ENCODE data around the gene METTL3.

GRCh38 chr14:21503376-21503775, 7.8 kb downstream of the METTL3 start:
- TF ChIP-seq CTCF (conservative IDR thresholded peaks at IDR 0.05 in 1 of 2, IDR thresholded peaks at IDR 0.05 in 1 of 2; ENCODE audit: extremely low read depth in 1 of 2, insufficient read depth in 1 of 2, low read depth in 1 of 2, low read length in 2 of 2) (no peak), EZH2 (IDR thresholded peaks at IDR 0.05; ENCODE audit: borderline replicate concordance, low read length) (no peak)
